BLaER1 treated with 17β-estradiol and CSF1 and Interleukin-3, amounts not matched to agents 10 nM and 100 nM (cell line): Measurements from ENCODE around the gene SDHB.
A peak's percentile ranks its signal among the peaks of the same experiment; 100 is the strongest.

Experiments used
- H3K27ac ChIP-seq, 11 experiments: shearing (Covaris generic); formaldehyde crosslinking; 2 replicates each; pipeline ENCODE4 v1.8.1; 2022
- H3K27me3 ChIP-seq, 11 experiments: shearing (Covaris generic); formaldehyde crosslinking; 2 replicates each; pipeline ENCODE4 v1.8.1; 2022
- H3K36me3 ChIP-seq, 11 experiments: shearing (Covaris generic); formaldehyde crosslinking; 2 replicates each; pipeline ENCODE4 v1.8.1; 2022
- H3K4me1 ChIP-seq, 10 experiments: shearing (Covaris generic); formaldehyde crosslinking; 2 replicates each; pipeline ENCODE4 v1.8.1; 2022
- H3K4me2 ChIP-seq, 11 experiments: shearing (Covaris generic); formaldehyde crosslinking; 2 replicates each; pipeline ENCODE4 v1.8.1; 2022
- H3K4me3 ChIP-seq, 10 experiments: shearing (Covaris generic); formaldehyde crosslinking; 2 replicates each; pipeline ENCODE4 v1.8.1; 2022
- H3K9ac ChIP-seq, 11 experiments: shearing (Covaris generic); formaldehyde crosslinking; 2 replicates each; pipeline ENCODE4 v1.8.1; 2022
- H3K9me3 ChIP-seq, 11 experiments: shearing (Covaris generic); formaldehyde crosslinking; replicated peaks in 1 of 11; 2 replicates each; pipeline ENCODE4 v1.8.1; 2022
- H4K20me1 ChIP-seq, 11 experiments: shearing (Covaris generic); formaldehyde crosslinking; 2 replicates each; pipeline ENCODE4 v1.8.1; 2022
- Cebpa-rat ChIP-seq, 11 experiments: shearing (Covaris generic); IDR thresholded peaks; 2 replicates each; pipeline ENCODE4 v1.8.1; 2022

The SDHB gene

DNA sequence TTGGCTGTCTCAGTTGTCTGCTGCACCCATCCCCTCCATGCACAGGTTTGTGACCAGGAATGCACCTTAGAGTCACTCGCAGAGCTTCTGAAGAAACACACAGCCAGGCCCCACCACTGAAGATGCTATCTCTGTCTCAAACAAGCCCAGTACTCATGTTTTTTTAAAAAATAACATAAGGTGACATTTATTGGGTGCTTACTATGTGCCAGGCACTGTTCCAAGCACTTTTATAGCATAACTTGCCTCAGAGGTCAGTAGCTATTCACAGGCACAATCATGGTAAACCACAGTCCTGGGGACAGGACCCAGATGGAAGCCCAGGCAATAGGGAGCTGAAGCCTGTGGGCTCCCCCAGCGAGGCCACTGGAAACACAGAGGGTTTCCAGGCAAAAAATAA, 33.3 kb downstream of the SDHB start:
- no peak overlapping the region for H3K4me2 ChIP-seq
- peaks cover 12 to 34% (median 20%) of the 10 kb centered on the region in 10 experiments; a peak in 17 of 20 replicates for H3K4me1 ChIP-seq
- H3K9ac ChIP-seq: no peak overlapping the region
- peaks cover 75 to 88% (median 82%) of the 10 kb centered on the region in 11 experiments for H3K36me3 ChIP-seq
- no peak for TF ChIP-seq Cebpa-rat (IDR thresholded peaks at IDR 0.05)
- no peak overlapping the region for H3K4me3 ChIP-seq
- no peaks in the 10 kb centered on the region for H3K27me3 ChIP-seq
- H3K27ac ChIP-seq: no peak overlapping the region
- no peaks in the 10 kb centered on the region for H3K9me3 ChIP-seq
- H4K20me1 ChIP-seq: peaks cover 12 to 83% (median 49%) of the 10 kb centered on the region in 11 experiments; a peak in 20 of 22 replicates

DNA sequence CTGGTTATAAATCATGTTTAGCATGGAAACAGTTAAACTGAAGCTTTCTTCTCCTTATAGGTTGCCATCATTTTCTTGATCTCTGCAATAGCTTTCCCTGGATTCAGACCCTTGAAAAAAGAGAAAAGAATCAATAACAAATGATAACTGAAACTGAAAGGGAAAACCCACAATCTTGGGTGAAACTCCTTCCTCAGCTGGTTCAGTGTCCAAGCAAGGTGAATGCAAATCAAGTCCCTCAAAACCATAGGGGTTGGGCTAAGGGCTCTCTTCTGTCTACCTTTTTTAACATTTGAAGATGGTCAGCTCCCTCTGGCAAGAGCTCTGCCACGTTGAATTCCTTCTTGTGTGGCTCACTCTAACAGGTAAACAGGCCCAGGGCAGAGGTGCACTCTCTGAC, 35.0 kb downstream of the SDHB start:
- H3K4me2 ChIP-seq: no peak overlapping the region

DNA sequence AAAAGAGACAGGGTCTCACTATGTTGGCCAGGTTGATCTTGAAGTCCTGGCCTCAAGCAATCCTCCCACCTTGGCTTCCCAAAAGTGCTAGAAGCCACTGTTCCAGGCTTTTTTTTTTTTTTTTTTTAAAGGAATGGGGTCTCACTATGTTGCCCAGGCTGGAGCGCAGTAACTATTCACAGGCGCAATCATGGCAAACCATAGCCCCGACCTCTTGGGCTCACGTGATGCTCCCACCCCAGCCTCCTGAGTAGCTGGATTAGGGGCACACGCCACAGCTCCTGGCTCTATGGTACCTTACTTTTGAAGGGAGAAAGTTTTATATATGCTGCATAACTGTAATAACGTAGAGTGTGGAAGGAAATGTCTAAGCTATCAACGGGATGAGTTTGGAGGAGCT, 36.4 kb downstream of the SDHB start:
- no peak for TF ChIP-seq Cebpa-rat (IDR thresholded peaks at IDR 0.05)
- Histone ChIP-seq H3K9me3 (no peaks in the 10 kb centered on the region), H3K4me3 (no peak overlapping the region), H3K4me2 (no peak overlapping the region), H3K36me3 (peaks cover 46 to 58% (median 52%) of the 10 kb centered on the region in 11 experiments), H3K4me1 (peaks cover 25 to 32% (median 29%) of the 10 kb centered on the region in 10 experiments), H3K9ac (no peak overlapping the region), H3K27me3 (no peaks in the 10 kb centered on the region), H3K27ac (no peak overlapping the region), H4K20me1 (peaks cover 0 to 58% (median 24%) of the 10 kb centered on the region in 11 experiments; a peak in 14 of 22 replicates)

More for the DNA sequence above, 35.0 kb downstream of the SDHB start:
- Histone ChIP-seq H3K4me1 (peaks cover 15 to 33% (median 26%) of the 10 kb centered on the region in 10 experiments), H3K9me3 (no peaks in the 10 kb centered on the region), H3K36me3 (peaks cover 59 to 72% (median 66%) of the 10 kb centered on the region in 11 experiments), H3K27me3 (no peaks in the 10 kb centered on the region), H4K20me1 (peaks cover 4 to 67% (median 35%) of the 10 kb centered on the region in 11 experiments; a peak in 16 of 22 replicates), H3K4me3 (no peak overlapping the region), H3K9ac (no peak overlapping the region), H3K27ac (no peak overlapping the region)
- no peak for TF ChIP-seq Cebpa-rat (IDR thresholded peaks at IDR 0.05)

DNA sequence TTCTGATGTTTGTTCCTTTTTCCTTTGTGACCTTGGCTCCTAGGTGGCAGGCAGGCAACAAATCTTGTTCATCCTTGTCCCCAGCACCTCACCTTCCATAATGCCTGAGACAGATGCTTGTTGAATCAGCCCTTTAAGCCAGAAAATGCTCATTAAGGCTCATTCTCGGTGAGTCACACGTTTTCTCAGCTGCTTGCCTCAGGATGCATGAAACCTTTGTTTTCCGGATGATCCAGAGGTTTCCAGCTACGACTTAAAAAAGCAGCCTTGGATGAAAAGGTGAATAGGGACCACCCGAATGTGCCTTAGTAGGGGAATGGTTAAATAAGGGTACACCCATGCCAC, 37.5 kb downstream of the SDHB start:
- H3K9me3 ChIP-seq: no peaks in the 10 kb centered on the region
- peaks cover 34 to 46% (median 41%) of the 10 kb centered on the region in 11 experiments for H3K36me3 ChIP-seq
- H3K27me3 ChIP-seq: no peaks in the 10 kb centered on the region
- peaks cover 0 to 46% (median 17%) of the 10 kb centered on the region in 11 experiments; a peak in 15 of 22 replicates for H4K20me1 ChIP-seq
- no peak for TF ChIP-seq Cebpa-rat (IDR thresholded peaks at IDR 0.05)
- H3K4me2 ChIP-seq: no peak overlapping the region
- peaks cover 32 to 37% (median 35%) of the 10 kb centered on the region in 10 experiments for H3K4me1 ChIP-seq
- H3K9ac ChIP-seq: no peak overlapping the region
- H3K27ac ChIP-seq: no peak overlapping the region
- no peak overlapping the region for H3K4me3 ChIP-seq

DNA sequence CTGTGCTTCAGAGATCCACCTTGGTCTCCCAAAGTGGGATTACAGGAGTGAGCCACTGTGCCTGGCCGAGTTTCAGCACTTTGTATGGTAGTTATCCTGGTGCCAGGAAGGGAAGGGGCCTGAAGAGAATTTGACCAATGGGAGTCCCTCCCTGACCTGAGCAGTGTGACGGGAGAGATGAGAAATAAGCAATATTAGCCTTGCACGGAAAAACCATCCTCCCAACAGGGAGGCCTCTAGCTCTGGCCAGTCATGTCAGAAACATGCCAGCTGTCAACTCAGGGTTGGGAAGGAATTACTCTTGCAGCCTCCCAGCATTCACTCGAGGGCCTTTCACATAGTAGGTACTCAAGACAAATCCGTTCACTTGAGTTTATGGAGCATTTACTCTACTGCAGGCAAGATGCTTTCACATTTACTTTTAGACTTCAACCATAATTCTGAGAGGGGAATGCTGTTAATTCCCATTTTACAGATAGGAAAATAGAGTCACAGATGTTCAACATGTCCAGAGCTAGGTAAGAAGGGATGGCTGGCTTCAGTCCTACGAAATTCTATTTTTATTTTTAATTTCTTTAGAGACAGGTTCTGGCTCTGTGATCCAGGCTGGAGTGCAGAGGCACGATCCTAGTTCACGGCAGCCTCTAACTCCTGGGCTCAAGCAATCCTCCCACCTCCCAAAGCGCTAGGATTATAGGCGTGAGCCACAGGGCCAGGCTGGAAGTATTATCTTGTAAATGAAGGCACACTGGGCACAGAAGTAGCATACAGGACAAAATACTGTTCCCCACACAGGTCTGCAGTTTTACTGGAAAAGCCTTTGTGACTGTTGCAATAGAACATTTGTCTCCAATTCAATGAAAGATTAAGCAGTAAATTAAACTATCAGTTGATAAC, 38.9 kb downstream of the SDHB start:
- Histone ChIP-seq H3K4me1 (peaks cover 45 to 50% (median 47%) of the 10 kb centered on the region in 10 experiments), H3K4me3 (0 out of 20 replicates have a peak overlapping the region, but pooled peaks of 1 of the 10 experiments have one; percentile 28)
- no peak for TF ChIP-seq Cebpa-rat (IDR thresholded peaks at IDR 0.05)

DNA sequence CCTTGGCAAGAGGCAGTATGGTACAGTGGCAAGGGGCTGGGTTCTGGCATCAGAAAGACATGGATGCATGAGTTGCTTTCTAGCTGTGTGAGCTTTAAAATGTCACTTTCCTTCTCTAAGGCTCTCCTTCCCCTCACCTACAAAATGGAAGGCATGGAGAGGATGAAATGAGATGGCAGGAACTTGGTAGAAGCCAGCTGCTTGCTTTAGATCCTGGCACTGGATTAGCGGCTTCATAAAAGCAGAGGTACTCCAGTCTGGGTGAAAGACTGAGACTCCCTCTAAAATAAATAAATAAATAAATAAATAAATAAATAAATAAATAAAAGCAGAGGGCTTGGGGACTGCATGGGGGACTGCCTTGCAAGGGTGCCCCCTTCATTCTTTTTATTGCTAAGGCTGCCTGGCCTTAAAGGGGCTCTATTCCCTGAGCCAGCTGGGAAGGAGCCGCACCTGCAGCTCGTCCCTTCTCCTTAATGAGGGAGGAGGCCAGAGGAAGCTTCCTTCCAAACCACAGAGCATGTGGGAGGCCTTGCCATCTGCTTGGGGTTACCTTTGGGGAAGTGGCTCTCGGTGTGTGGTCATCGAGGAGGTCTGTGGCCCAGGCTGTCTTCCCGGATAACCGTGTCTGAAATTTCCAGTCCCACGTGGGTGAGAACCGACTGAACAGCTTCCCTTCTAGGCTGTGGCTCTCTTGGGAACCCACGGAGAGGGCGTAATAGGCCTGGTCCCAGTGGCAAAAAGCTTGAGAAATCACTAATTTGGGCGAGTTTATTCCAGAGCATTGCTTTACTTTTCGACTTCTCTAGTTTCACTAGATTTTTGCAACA, 40.1 kb downstream of the SDHB start:
- Histone ChIP-seq H3K27ac (peak overlapping the region in 7 of 11 experiments; percentile 24 to 74 (median 53); a peak in 12 of 22 replicates), H3K4me2 (peak overlapping the region; percentile 70 to 100 (median 98))
- no peak for TF ChIP-seq Cebpa-rat (IDR thresholded peaks at IDR 0.05)

More for the DNA sequence above, 38.9 kb downstream of the SDHB start:
- peak overlapping the region in 6 of 11 experiments; percentile 7 to 60 (median 16); a peak in 10 of 22 replicates for H3K9ac ChIP-seq
- H3K27me3 ChIP-seq: no peaks in the 10 kb centered on the region
- H3K36me3 ChIP-seq: peaks cover 20 to 32% (median 27%) of the 10 kb centered on the region in 11 experiments
- H3K27ac ChIP-seq: peak overlapping the region in 7 of 11 experiments; percentile 24 to 74 (median 53); a peak in 11 of 22 replicates
- peaks cover 7 to 45% (median 14%) of the 10 kb centered on the region in 11 experiments; a peak in 17 of 22 replicates for H4K20me1 ChIP-seq
- no peaks in the 10 kb centered on the region for H3K9me3 ChIP-seq
- H3K4me2 ChIP-seq: peak overlapping the region; percentile 70 to 100 (median 98)

DNA sequence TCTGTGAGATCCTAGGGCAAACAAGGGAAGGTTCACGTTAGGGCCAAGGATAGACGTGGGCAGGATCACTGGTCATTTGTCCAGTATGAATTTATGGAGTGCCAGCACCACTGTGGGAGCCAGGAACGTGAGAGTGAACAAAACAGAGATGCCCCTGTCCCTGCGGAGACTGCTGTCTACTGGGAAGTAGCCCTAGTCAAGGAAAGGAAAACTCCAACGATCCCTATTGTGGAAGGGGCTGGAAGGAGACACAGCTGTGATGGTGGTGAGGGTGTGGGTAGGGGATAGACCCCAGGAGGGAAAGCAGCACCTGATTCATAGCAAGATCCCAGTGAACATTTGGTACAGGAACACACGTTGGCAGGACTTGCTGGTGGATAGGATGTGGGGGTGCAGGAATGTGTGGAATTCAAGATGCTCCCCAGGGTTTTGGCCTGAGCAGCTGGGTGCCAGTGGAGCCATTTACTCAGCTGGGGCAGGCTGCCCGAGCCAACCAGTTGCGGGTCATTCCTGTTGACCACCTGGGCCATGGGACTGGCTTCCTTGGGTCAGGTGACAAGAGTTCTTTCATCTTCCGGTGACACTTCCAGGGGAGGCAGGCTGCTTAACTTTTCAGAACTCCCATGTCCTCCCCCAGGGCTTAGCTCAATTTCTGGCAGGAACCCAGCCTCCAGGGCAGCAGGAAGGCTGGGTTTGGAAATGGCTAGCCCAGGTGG, 40.9 kb downstream of the SDHB start:
- peaks cover under 1 to 19% (median 7%) of the 10 kb centered on the region in 11 experiments; a peak in 20 of 22 replicates for H3K36me3 ChIP-seq
- H3K27ac ChIP-seq: peak overlapping the region in 5 of 11 experiments; percentile 53 to 74 (median 58); a peak in 9 of 22 replicates
- no peaks in the 10 kb centered on the region for H3K27me3 ChIP-seq
- no peak for TF ChIP-seq Cebpa-rat (IDR thresholded peaks at IDR 0.05)
- H3K4me1 ChIP-seq: peaks cover 57 to 70% (median 67%) of the 10 kb centered on the region in 10 experiments
- 0 out of 22 replicates have a peak overlapping the region, but pooled peaks of 1 of the 11 experiments have one; percentile 53 for H3K9ac ChIP-seq
- peaks cover 15 to 48% (median 30%) of the 10 kb centered on the region in 11 experiments; a peak in 21 of 22 replicates for H4K20me1 ChIP-seq
- no peak overlapping the region for H3K4me3 ChIP-seq
- H3K9me3 ChIP-seq: no peaks in the 10 kb centered on the region
- peak overlapping the region; percentile 70 to 100 (median 98) for H3K4me2 ChIP-seq

More for the DNA sequence above, 40.1 kb downstream of the SDHB start:
- H3K36me3 ChIP-seq: peaks cover 8 to 20% (median 15%) of the 10 kb centered on the region in 11 experiments; a peak in 21 of 22 replicates
- no peaks in the 10 kb centered on the region for H3K9me3 ChIP-seq
- peaks cover 11 to 48% (median 23%) of the 10 kb centered on the region in 11 experiments; a peak in 21 of 22 replicates for H4K20me1 ChIP-seq
- H3K9ac ChIP-seq: peak overlapping the region in 8 of 11 experiments; percentile 7 to 60 (median 12); a peak in 12 of 22 replicates
- H3K27me3 ChIP-seq: no peaks in the 10 kb centered on the region
- peaks cover 57 to 62% (median 60%) of the 10 kb centered on the region in 10 experiments for H3K4me1 ChIP-seq
- H3K4me3 ChIP-seq: peak overlapping the region in 2 of 10 experiments; percentile 10 to 28; a peak in 1 of 20 replicates
